GM18861 (cell line): ENCODE measurements around the gene IGSF8.

Experiments used
- ATAC-seq: cut with Tn5 transposase; IDR thresholded peaks from one replicate; pipeline ENCODE4 v1.9.1; 2021; ENCODE audit not compliant: unreplicated experiment

The IGSF8 gene

DNA sequence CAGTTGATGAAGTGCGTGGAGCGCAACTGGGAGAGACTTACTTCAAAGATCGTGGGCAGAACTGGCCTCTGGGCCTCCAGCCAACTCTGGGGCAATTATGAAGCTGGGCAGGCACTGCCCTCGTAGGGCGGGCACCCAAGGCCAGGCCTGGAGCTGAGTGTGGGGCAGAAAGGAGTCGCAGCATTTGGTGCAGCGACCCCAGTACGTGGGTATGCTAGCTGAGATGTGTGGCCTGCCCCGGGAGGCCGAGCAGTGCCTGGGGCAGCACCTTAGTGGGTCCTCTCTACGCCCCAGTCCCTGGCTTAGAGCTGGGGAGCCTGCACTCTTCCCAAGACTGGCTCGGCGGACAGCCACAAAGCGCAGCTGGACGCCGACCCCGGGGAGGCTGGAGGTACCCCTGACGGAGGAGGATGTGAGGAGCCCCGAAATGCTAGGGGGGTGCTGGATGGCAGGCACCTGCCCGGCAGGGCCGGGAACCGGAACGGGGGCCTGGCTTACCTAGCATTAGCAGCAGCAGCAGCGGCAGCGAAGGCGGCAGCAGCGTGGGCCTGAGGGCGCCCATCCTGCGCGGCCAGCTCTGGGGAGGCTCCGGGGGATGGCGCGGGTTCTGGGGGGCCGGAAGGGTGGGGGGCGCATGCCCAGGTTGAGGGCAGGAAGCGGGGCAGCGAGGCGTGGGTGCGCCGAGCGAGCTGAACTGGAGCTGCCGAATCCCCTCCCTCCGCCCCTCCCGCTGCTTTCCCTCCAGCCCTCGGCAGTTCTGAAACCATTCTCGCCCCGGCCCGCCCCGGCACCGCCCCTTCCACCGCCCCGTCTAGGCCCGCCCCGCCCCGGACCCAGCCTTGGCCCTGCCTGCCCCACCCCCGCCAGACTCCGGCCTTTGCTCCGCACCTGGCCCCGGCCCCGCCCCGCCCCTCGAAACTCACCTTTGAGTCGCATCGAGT lies at the start of gene IGSF8:
Gene IGSF8 (minus strand): TSS at position 709 of the 941 bp plus-strand sequence. CDS start 147 bp downstream, at position 562.
- ATAC-seq, result peak; percentile 28

- ATAC-seq, result no peak
Observed at GRCh38 chr1:160148121-160148520, 49.7 kb upstream of the IGSF8 start.

- no peak for ATAC-seq
Observed at GRCh38 chr1:160146107-160146506, 47.7 kb upstream of the IGSF8 start.

GRCh38 chr1:160144921-160145320 lies 46.5 kb upstream of the IGSF8 start:
- ATAC-seq, result no peak

- no peak for ATAC-seq
Observed at GRCh38 chr1:160143695-160144094, 45.3 kb upstream of the IGSF8 start.

- ATAC-seq, result no peak
Observed at GRCh38 chr1:160139840-160140239, 41.4 kb upstream of the IGSF8 start.

DNA sequence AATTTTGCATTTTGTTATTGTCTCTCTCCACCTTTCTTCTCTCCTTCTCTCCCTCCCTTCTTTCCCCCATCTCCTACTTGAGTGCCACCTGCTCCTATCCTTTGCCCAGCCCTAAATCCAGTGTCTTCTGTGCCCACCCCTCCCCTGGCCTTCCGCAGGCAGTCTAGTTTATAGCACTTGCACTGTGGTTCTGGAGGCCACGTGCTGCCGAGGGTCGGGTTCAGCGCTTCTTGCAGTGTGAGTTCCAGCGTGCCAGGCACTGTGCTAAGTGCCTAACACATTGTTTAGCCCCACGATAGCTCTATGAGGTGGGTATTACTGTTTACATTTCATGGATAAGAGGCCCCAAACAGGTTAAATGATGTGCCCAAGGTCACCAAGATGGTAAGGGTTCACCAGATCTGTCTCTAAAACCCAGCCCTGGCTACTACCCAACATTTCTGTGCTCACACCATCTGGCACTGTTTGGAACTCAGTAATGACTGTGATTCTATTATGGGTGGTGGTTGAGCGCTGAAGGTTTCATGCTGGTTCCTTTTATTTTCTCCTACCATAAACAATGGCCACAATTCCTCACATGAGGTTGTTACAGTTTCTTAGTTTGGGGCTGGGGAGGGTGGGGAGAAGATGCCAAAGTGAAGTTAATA lies 38.9 kb upstream of the IGSF8 start:
- no peak for ATAC-seq

DNA sequence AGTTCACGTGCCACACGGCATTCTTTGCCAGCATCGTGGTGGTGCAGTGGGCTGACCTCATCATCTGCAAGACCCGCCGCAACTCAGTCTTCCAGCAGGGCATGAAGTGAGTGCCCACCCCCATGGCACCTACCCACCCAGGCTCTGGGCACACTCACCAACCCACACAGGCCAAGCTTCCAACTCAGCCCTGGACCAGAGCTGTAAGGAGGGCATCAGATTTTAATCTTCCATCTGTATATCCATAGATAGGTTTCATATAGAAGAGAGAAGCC lies 38.4 kb upstream of the IGSF8 start:
- ATAC-seq, result no peak

GRCh38 chr1:160136121-160136925 lies 37.9 kb upstream of the IGSF8 start:
- ATAC-seq, result no peak

- no peak for ATAC-seq
Observed at GRCh38 chr1:160134791-160135572, 36.6 kb upstream of the IGSF8 start.

- no peak for ATAC-seq
Observed at GRCh38 chr1:160133990-160134770, 35.8 kb upstream of the IGSF8 start.

- no peak for ATAC-seq
Observed at GRCh38 chr1:160131803-160132565, 33.6 kb upstream of the IGSF8 start.

- ATAC-seq, result no peak
Observed at GRCh38 chr1:160130939-160131338, 32.5 kb upstream of the IGSF8 start.

DNA sequence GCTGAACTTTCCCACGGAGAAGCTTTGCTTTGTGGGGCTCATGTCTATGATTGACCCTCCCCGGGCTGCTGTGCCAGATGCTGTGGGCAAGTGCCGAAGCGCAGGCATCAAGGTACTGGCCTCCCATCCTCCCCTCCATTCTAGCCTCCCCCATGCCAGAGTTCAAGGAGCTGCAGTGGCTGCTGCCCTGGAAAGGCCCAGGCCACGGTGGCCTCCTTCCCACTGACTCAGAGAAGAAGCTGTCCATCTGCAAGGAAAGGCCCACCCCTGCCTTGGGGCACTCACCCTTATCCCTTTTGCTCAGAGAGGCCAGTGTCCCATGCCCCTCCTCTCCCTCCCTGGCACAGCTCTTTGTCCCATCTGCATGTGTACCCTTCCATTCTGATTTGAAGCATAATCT lies 32.1 kb upstream of the IGSF8 start:
- ATAC-seq, result no peak

DNA sequence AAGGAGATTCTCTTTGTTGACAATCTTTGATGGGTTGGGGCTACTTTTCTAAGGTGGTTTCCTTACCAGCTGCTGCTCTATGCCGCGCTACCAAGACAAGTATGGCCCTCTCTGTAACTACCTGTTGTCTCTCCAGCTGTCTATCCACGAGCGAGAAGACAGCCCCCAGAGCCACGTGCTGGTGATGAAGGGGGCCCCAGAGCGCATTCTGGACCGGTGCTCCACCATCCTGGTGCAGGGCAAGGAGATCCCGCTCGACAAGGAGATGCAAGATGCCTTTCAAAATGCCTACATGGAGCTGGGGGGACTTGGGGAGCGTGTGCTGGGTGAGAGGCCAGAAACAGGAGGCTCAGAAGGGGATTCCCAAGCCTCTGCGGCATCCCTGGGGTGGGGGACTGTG lies 31.5 kb upstream of the IGSF8 start:
- no peak for ATAC-seq

DNA sequence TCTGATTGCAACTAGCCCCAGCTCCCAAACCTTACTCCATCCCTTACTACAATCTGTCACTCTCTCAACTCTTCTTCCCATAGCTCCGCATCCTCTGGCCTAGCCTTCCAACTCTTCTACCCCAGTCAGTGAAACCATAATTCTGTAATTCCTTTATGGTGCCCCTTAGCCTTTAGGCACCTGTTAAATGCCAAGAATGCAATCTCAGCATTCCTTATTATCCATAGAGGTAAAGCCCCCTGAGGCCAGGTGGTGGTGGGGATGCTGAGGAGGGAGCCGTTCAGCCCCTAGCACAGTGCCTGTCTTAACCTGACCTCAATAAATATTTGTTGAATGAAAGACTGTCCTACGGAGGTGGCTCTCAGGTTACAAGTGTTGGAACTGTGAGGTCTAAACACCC lies 31.1 kb upstream of the IGSF8 start:
- no peak for ATAC-seq

- no peak for ATAC-seq
Observed at GRCh38 chr1:160129046-160129445, 30.6 kb upstream of the IGSF8 start.

- ATAC-seq, result no peak
Observed at GRCh38 chr1:160128636-160129035, 30.2 kb upstream of the IGSF8 start.

- no peak for ATAC-seq
Observed at GRCh38 chr1:160127865-160128523, 29.6 kb upstream of the IGSF8 start.
